Measurements from ENCODE around the gene LIPE. TPM values are rescaled to one million over a fixed set of nuclear protein-coding genes. Genes with fewer than 3 reads are reported as not detected.

LIPE gene
- total RNA-seq, 4 donors from 2014 or later = 9.5 to 26.0 TPM; not detected in 2

- TF ChIP-seq CTCF (IDR thresholded peaks at IDR 0.05) (no peak), POLR2A (IDR thresholded peaks at IDR 0.05) (no peak)
- Histone ChIP-seq H3K27me3 (peaks cover 0 to 8% of the 10 kb centered on the region in 2 donors), H3K27ac (no peak overlapping the region), H3K9me3 (no peaks in the 10 kb centered on the region), H3K4me3 (no peak overlapping the region), H3K36me3 (no peaks in the 10 kb centered on the region), H3K4me1 (peaks cover 5 to 6% of the 10 kb centered on the region in 2 donors)
- intact Hi-C loops (cut with DNase I; ENCODE audit: low total_unique reads) = no loop called here
- no peak for DNase-seq
Measured at GRCh38 chr19:42394751-42395150, 32.4 kb downstream of the LIPE start.

- intact Hi-C loops (cut with DNase I; ENCODE audit: low total_unique reads) = no loop called here
- Histone ChIP-seq H3K36me3 (no peaks in the 10 kb centered on the region), H3K4me3 (no peak overlapping the region), H3K27ac (no peak overlapping the region), H3K27me3 (peaks cover 0 to 19% of the 10 kb centered on the region in 2 donors), H3K4me1 (no peaks in the 10 kb centered on the region), H3K9me3 (no peaks in the 10 kb centered on the region)
- no peak for DNase-seq
- TF ChIP-seq CTCF (IDR thresholded peaks at IDR 0.05) (no peak), POLR2A (IDR thresholded peaks at IDR 0.05) (no peak)
Measured at GRCh38 chr19:42392165-42392564, 35.0 kb downstream of the LIPE start.

GRCh38 chr19:42389899-42390298 is 37.3 kb downstream of the LIPE start, which contains the start of gene CNFN:
CNFN (minus strand) TSS chr19:42390297; CDS start chr19:42389037, 1,260 bp downstream.
- no peak within 1 kb of the TSS for H3K4me3 ChIP-seq
- no peaks in the 10 kb centered on the region for H3K9me3 ChIP-seq
- peaks cover 0 to 19% of the 10 kb centered on the region in 2 donors for H3K27me3 ChIP-seq
- no peaks in the 10 kb centered on the region for H3K36me3 ChIP-seq
- no peaks in the 10 kb centered on the region for H3K4me1 ChIP-seq
- DNase-seq = no peak
- H3K27ac ChIP-seq = no peak within 1 kb of the TSS
- intact Hi-C loops (cut with DNase I; ENCODE audit: low total_unique reads) = no loop called here
- TF ChIP-seq POLR2A (IDR thresholded peaks at IDR 0.05) (no peak), CTCF (IDR thresholded peaks at IDR 0.05) (no peak)

- H3K4me1 ChIP-seq = no peaks in the 10 kb centered on the region
- H3K27ac ChIP-seq = no peak overlapping the region
- H3K9me3 ChIP-seq = no peaks in the 10 kb centered on the region
- H3K36me3 ChIP-seq = no peaks in the 10 kb centered on the region
- no peak overlapping the region for H3K4me3 ChIP-seq
- peaks cover 0 to 19% of the 10 kb centered on the region in 2 donors for H3K27me3 ChIP-seq
- DNase-seq = no peak
- no peak for TF ChIP-seq POLR2A (IDR thresholded peaks at IDR 0.05)
- TF ChIP-seq CTCF (IDR thresholded peaks at IDR 0.05) = no peak
- intact Hi-C loops (cut with DNase I; ENCODE audit: low total_unique reads) = no loop called here
Measured at GRCh38 chr19:42388851-42389489, 38.2 kb downstream of the LIPE start.

DNA sequence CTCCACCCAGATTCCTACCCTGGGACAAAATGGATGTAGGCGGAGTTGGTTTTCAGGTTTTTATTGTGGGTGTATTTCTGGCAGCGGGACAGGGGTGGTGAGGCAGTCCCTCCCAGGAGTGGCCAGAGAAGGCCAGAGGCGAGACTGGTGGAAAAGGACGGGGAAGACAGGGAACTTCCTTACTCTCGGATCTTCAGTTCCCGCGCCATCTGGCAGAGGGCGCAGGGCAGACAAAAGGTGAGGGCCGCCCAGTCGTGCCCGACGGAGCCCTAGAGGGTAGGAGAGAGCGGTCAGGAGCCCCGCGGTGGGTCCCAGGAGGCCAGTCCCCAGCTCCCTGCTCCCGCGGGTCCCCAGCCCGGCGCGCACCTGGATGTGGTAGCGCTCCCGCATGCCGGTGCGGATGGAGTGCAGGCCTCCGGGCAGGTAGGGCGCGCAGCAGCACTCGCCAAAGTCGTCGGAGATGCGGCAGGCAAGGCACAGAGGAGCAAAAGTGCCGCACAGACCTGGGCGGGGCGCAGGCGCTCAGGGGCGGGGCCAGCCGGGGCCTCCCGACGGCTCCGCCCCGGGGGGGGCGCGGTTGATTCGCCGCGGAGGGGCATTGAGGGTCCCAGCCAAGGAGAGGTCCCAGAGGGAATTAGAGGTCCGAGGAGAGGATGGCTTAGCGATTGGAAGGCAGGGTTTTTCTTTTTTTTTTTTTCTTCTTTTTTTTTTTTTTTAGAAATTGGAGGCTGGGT is 40.0 kb downstream of the LIPE start:
- H3K27ac ChIP-seq = no peak overlapping the region
- no peaks in the 10 kb centered on the region for H3K36me3 ChIP-seq
- H3K27me3 ChIP-seq = peaks cover 0 to 19% of the 10 kb centered on the region in 2 donors
- H3K4me3 ChIP-seq = peak overlapping the region in 1 of 2 donors; percentile 4
- H3K9me3 ChIP-seq = no peaks in the 10 kb centered on the region
- TF ChIP-seq CTCF (IDR thresholded peaks at IDR 0.05) (peak in 2 of 4 experiments; percentile 31 to 49), POLR2A (IDR thresholded peaks at IDR 0.05) (no peak)
- peak in 1 of 2 donors; percentile 39 for DNase-seq
- H3K4me1 ChIP-seq = no peaks in the 10 kb centered on the region
- intact Hi-C loops (cut with DNase I; ENCODE audit: low total_unique reads) = no loop called here

Data from uterus (tissue), 4 donors.